Choroid plexus epithelial cell (primary cell): Measurements from ENCODE around the gene PARL.

ENCODE experiments used
- DNase-seq: peaks from one replicate; pipeline ENCODE4 v3.0.0-alpha.2; 2010; ENCODE audit warnings: low read depth
- H3K4me3 ChIP-seq: 2 replicates; pipeline ENCODE4 v1.5.1; 2011; ENCODE audit warnings: low read depth, mild to moderate bottlenecking, control low read depth, low read length, moderate library complexity
- TF ChIP-seq, protein P1 (sequence below): conservative IDR thresholded peaks from 2 replicates; pipeline ENCODE4 v1.5.1; 2011; ENCODE audit warnings: low read depth, mild to moderate bottlenecking, control low read depth, inconsistent platforms, low read length, moderate library complexity

PARL gene

GRCh38 chr3:183781246-183781645, 103.4 kb downstream of the PARL start:
- TF ChIP-seq, protein P1, sequence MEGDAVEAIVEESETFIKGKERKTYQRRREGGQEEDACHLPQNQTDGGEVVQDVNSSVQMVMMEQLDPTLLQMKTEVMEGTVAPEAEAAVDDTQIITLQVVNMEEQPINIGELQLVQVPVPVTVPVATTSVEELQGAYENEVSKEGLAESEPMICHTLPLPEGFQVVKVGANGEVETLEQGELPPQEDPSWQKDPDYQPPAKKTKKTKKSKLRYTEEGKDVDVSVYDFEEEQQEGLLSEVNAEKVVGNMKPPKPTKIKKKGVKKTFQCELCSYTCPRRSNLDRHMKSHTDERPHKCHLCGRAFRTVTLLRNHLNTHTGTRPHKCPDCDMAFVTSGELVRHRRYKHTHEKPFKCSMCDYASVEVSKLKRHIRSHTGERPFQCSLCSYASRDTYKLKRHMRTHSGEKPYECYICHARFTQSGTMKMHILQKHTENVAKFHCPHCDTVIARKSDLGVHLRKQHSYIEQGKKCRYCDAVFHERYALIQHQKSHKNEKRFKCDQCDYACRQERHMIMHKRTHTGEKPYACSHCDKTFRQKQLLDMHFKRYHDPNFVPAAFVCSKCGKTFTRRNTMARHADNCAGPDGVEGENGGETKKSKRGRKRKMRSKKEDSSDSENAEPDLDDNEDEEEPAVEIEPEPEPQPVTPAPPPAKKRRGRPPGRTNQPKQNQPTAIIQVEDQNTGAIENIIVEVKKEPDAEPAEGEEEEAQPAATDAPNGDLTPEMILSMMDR: no peak
- H3K4me3 ChIP-seq: no peak overlapping the region
- no peak for DNase-seq

DNA sequence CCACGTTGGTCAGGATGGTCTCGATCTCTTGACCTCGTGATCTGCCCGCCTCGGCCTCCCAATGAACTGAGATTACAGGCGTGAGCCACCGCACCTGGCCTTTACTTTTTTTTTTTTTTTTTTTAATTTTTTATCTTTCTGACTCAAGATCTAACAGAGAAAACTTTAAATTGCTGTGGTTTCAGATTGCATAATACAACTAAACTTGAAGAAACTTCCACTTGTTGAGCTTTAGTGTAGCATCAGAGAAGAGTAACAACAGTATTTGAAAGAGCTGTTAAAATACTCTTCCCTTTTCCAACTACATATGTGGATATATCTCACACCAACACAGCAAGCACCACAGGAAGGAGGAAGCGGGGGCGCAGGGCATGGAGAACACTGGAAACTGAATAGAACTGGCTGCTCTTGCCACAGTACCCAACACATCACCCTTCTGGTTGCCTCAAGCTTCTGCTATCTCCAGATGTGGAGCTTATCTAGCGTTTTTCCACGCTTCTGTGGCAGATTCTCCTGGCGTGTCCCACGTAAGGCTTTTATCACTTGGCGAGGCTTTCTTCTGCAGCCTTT, 104.7 kb downstream of the PARL start:
- no peak overlapping the region for H3K4me3 ChIP-seq
- DNase-seq: peak; percentile 60
- TF ChIP-seq, protein P1: no peak
